GM04504 (cell line): Measurements from ENCODE around the gene ETV7.
"Not testable (repeated sequence)": the region's sequence is repeated elsewhere in the genome, so short reads cannot be mapped to it uniquely, and the experiment has no call there.

Experiments used
- DNase-seq: peaks from one replicate; pipeline ENCODE4 v3.0.0-alpha.2; 2012; ENCODE audit warnings: low read depth

ETV7 gene

DNA sequence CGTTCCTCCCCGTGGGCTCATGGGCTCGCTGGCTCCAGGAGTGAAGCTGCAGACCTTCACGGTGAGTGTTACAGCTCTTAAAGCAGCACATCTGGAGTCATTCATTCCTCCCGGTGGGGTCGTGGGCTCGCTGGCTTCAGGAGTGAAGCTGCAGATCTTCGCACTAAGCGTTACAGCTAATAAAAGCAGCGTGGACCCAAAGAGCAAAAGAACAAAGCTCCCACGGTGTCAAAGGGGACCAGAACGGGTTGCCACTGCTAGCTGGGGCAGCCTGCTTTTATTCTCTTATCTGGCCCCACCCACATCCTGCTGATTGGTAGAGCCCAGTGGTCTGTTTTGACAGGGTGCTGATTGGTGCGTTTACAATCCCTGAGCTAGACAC, 24.1 kb downstream of the ETV7 start:
- not testable (repeated sequence) for DNase-seq

- no peak for DNase-seq
These were observed 24.7 kb downstream of the ETV7 start for GRCh38 chr6:36362551-36363370.

DNA sequence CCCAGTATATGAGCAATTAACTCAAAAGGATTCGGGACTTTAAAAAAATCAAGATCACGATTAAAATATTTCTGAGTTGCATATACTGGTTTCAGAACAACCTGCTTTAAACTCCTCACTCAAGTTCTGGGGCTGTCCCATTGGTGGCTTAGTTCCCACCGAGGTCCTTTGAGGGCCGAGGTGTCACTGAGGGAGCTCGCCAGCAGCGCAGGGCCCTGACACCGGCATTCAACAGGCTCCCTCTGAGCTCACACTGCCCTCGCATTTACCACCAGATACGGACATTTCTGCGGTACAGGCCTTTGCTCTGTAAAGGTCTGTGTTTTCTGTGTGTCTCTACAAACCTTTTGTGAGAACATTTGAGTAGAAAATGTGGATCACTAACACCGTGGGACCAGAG, 26.4 kb downstream of the ETV7 start:
- no peak for DNase-seq

DNA sequence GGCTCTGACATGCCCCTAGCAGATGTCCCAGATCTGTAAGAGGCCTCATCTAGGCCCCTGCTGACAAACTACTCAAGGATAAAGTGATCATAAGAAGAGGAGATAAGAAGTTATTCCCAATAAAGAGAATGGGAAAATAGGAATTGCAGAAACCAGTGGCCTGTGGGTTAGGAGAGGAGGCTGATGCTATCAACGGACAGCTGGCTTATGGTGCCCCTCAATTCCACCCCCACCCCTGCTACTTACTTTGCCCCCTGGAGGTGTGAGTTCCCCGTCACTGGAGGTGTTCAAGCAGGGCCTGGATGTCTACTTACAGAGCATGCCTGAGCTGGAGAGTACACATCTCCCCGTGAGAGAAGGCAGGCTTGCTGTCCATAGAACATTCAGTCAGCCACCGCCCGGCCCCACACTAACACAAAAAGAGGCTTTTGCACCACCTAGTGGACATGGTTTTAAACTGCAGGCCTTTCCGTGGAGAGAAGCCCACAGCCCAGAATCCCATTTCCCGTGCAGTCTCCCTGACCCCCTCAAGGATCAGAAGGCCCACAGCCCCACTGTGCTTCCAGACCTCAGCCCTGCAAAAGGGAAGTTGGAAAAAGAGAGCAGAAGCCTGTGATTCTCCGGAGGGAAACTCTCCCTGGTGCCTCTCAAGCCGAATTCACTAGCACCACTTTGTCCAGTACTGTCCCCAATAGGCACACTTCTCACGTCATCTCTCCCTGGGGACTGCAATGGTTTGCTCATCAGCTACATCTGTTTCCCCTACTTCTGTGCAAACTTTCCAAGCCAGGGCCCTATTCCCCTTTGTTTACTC, 27.0 kb downstream of the ETV7 start:
- DNase-seq, result peak; percentile 38

- DNase-seq, result no peak
These were observed 29.1 kb downstream of the ETV7 start for GRCh38 chr6:36358226-36358915.

DNA sequence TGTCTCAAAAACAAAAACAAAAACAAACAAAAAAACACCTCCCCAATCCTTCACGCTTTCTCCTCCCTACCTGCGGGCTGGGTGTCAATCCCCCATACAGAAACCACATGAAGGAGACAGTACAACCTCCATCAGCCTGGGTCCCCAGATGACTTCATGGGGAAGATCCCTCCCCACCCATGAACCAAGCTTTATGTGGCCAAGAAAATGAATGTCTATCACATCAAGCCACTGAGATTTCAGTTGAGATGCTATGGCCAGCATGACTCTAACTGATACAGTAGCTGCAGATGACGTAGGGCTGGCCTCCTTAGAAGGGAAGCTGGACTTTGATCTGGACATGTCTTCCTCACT, 29.6 kb downstream of the ETV7 start:
- DNase-seq, result no peak

DNA sequence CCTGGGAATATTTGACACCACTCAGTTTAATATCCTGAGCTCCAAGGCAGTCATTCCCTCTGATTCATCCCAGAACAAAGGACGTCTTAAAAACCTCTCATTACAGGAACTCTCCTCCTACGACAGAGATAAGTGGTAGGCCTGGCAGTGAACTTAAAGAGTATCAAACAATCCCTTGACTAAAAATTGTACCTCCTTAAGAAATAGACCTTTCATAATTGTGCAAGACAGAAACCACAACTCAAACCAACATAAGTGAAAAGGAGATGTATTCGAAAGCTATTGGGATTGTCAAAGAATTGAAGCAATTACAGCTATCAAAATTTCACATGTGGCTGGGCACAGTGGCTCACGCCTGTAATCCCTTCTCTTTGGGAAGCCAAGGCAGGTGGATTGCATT, 31.6 kb downstream of the ETV7 start:
- DNase-seq, result no peak

- no peak for DNase-seq
These were observed 34.0 kb downstream of the ETV7 start for GRCh38 chr6:36353411-36353915.

- no peak for DNase-seq
These were observed 34.9 kb downstream of the ETV7 start for GRCh38 chr6:36352477-36353157.

DNA sequence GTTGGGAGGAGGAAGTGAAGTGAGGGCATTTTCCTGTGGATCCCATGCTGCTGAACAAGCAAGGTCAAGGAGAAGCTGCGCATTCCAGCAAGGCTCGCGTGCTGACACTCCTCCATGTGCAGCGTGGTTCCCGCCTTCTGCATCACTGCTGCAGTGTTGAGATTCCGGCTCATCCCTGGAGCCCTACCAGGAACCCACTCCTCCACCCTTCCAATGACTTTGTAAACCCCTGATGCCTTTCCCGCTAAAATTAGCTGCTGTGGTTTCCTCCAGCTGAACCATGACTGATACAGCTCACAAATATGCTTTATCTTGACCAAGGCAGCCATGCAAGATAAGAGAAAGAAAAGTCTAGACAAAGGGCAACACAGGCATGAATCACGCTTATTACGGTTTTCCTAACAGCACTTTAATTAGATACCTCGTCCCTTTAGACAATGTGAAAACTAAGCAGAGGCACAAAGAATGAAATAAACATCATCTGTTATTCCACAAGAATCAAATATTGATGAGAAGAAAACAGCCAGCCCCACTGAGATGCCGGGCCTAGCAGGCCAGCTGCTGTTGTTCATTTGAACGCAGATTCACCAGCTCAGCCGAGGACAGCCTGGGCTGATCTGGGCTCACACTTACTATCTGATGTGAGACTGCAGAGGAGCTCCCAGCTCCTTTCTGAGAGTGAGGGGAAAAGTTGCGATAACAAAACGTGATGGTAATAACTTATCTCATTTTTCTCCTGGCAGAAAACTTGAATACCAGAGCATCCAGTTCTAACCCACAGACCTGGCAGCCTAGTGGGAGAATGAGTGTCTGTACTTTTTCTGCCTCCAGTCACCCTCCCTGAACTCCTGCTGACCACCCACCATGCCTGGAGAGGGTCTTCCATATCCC, 36.5 kb downstream of the ETV7 start:
- no peak for DNase-seq

DNA sequence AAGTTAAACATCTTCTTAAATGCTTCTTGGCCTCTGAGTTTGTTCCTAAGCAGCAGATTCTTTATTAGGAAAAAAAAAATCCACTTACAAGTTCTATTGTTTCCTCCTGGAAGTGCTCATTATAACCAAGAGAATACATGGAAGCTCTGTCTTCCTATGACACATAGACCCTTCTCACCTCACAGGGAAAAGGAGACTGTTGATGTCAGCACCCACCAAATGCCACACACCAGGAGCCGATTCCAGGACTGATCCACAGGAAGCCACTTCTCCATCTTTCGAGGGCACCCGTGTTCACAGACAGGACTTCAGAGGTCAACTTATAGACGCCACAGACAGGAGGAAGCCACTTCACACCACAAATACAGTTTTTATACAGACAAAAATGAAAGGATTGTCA, 37.4 kb downstream of the ETV7 start:
- DNase-seq, result no peak

- no peak for DNase-seq
These were observed 38.2 kb downstream of the ETV7 start for GRCh38 chr6:36349240-36349639.

DNA sequence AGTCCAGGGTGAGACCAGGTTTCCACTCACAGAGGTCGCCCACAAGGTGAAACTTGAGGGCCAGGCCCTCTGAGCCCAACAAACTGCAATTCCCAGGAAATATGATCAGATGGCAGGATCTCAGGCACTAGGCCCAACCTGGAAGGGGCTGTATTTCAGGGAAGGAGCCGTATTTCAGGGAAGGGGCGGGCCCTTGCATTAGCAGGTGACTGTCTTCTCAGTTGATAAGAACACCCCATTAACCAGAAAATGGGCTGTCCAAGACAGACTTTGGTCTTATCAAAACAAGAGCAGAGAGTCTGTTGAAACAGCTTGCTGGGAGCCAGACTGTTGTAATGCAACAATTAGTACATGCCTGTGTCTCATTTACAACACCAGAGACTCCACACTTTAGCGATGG, 39.8 kb downstream of the ETV7 start:
- DNase-seq, result no peak

- DNase-seq, result no peak
These were observed 40.8 kb downstream of the ETV7 start for GRCh38 chr6:36346486-36347273.

DNA sequence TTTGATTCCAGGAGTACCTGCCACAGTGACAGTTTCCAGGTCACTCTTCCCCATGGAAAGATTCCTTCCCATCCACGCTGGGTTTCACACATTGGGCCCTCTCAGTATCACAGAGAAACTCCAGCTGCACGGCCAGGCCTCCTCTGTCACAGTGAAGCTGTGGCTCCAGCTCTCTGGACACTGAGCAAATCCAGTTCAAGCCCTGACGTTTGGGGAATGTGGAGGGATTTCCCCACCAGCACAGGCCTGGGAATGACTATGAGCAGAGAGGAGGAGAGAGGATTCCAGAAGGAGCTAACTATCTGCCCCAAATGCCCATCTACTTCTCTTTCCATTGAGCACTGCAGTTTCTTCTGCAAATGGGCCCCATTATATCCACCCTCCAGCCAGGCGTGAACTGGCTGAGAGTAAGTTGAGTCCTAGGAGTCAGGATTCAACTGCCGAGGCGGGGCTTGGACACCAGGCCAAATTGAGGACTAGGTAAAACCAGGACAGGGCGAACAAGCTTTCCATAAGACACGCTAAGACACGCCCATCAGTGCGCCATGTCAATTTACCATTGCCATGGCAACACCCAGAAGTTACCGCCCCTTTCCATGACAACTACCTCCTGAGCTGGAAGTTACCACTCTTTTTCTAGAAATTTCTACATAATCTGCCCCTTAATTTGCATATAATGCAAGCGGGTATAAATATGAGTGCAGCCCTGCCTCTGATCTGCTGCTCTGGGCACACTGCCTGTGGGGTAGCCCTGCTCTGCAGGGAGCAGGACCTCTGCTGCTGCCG, 41.6 kb downstream of the ETV7 start:
- DNase-seq, result no peak

DNA sequence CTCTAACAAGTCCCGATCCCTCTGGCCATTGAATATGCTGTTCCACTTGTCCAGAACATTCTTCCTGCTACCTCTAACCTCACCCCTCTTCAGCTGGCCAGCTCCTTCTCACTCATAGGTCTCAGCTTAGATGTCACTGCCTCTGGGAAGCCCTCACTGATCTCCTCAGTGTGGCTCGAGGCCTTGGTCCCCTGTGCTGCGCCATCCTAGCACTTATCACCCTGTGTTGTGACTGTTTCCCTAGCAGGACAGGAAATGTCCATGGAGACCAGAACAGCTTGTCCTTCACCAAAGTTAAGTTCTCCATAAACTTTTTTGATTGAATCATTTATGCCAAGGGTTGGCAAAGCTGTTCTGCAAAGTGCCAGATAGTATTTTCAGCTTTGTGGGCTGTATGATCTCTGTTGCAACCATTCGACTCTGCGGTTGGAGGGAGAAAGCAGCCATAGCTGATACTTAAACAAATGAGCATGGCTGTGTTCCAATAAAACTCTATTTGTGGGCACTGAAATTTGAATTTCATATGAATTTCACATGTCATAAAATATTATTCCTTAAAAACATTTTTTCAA, 44.3 kb downstream of the ETV7 start:
- no peak for DNase-seq

- DNase-seq, result no peak
These were observed 46.6 kb downstream of the ETV7 start for GRCh38 chr6:36340618-36341454.

DNA sequence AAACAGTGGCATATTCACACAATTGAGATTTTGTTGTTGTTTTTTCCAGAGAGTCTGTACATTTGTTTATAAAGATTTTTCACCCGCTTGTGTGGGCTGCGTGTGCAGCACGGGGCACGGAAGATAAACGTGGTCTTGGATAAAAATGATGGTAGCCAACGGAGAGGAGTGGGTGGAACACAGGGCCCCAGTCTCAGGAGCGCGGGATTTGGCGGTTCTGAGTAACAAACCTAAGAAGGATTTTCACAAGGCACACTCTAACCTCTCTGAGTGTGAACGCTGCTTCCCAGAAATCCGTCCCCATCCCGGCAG, 47.2 kb downstream of the ETV7 start:
- no peak for DNase-seq
